Hepatocyte (in vitro differentiated cells): ENCODE data around the gene XYLT1.

ENCODE experiments used
- CTCF ChIP-seq: fragments of 200-600 bp; sonication (generic); IDR thresholded peaks from 2 replicates; pipeline ENCODE4 v1.5.1; 2016; ENCODE audit warnings: antibody characterized with exemption, mild to moderate bottlenecking; ENCODE audit not compliant: poor library complexity
- EZH2 ChIP-seq: fragments of 200-600 bp; sonication (generic); IDR thresholded peaks from 2 replicates; pipeline ENCODE4 v1.6.1; 2016; ENCODE audit warnings: antibody characterized with exemption, mild to moderate bottlenecking, borderline replicate concordance
- EZH2phosphoT487 ChIP-seq: fragments of 200-600 bp; sonication (generic); IDR thresholded peaks from one replicate; pipeline ENCODE4 v1.6.1; 2018; ENCODE audit warnings: antibody characterized with exemption, mild to moderate bottlenecking, low read depth, moderate library complexity; ENCODE audit not compliant: unreplicated experiment, severe bottlenecking

- TF ChIP-seq CTCF (no peak), EZH2 (no peak), EZH2phosphoT487 (no peak)
Observed at GRCh38 chr16:17333229-17333628, 137.5 kb downstream of the XYLT1 start.
